ENCODE measurements around the gene ARL4A.

Gene ARL4A

GRCh38 chr7:12703881-12704280, 16.4 kb downstream of the ARL4A start:
- DNase-seq (ENCODE audit: low read depth) = no peak

GRCh38 chr7:12705878-12706277, 18.4 kb downstream of the ARL4A start:
- no peak for DNase-seq (ENCODE audit: low read depth)

DNA sequence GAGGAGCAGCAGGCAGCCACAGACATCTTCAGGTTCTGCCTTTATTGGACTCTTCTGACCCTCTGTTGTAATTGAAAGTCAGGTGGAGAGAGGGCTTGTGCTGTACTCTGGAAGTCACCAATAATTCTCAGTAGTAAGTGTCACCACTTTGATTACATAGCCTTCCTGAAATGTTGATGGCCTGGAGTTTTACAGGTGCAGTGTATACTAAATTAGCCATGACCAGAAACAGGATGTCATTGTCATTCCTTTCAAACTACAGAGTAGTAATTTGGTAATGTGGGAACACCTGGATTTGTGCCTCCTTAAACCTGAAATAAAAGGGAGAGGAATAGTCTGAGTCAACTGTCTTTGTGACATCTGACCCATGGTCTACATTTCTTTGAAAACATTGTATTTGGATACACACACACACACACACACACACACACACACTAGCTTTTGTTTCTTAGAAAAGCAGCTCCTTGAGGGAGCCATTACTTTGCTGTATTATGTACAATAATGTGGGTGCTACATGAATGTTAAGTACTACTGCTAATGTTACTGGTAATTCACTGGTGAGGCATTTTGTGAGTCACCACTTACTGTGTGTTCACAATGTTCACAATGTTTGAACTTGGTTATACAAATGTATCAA, 19.6 kb downstream of the ARL4A start:
- DNase-seq (ENCODE audit: low read depth) = peak; percentile 68

DNA sequence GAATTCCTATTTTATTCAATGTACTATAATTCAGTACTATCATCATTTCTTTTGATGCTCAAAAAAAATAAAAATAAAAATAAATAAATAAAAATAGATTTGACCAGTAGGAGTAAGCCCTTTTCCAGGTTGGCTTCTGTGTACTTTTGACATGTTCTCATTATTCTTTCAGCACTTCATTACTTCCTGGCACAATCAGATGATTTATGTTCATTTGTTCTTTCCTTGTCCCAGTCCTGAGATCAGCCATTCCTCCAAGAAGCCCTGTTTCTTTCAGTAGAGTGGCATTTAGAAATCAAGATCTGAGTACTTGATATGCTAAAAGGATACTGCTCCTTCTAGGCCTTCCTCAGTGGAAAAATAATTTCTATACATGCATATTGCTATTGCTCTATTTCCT, 20.9 kb downstream of the ARL4A start:
- no peak for DNase-seq (ENCODE audit: low read depth)

DNA sequence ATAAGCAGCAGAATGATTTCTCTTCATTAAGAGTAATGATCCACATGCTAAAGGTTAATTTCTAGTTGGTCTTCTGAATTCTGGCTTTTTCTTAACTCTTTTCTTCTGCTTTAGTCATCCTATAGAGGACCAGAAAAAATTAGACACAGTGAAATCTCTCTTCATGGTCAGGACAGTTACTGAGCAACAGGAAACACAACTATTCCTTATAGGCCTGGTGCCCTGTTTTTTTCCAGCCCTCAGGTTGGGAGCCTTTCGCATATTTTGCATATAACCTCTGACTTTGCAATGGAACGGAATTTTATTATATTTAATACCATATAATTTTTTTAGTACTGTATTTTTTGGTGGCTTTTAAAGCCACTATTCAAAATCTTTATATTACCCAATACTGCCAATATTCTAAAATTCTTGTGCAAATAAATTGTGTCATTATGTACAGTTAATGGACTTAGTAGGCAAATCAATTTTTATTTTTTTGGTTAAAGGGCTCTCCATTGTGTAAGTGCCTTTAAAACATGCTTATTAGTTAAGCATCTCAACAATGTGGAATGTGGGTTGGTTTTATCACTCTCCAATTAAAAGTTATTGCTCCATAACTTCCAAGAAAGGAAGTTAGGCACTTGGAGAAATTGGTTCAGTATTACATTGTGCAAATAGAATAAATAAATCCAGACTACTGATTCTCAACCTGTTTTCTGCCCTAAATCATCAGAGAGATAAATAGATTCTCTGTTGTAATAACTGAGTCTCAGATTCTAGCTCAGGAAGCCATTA, 22.5 kb downstream of the ARL4A start:
- DNase-seq (ENCODE audit: low read depth) = peak; percentile 31

DNA sequence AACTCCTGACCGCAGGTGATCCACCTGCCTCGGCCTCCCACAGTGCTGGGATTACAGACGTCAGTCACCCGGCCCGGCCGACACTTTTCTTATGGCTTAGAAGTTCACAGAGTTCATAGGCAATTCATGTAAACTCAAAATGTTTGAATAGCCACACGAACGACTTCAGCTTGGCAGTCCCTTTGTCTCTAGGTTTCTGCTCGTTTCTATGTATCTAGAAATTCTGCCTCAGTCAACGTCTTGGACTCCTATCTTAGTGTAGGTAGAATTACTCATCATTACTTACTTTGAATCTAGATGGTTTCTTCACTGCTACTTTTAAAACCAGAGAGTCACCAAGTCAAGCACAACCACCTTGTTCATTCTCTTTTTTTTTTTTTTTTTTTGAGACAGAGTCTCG, 23.7 kb downstream of the ARL4A start:
- DNase-seq (ENCODE audit: low read depth) = no peak

- DNase-seq (ENCODE audit: low read depth) = no peak
Observed at GRCh38 chr7:12712236-12712635, 24.8 kb downstream of the ARL4A start.

GRCh38 chr7:12713625-12714378, 26.4 kb downstream of the ARL4A start:
- no peak for DNase-seq (ENCODE audit: low read depth)

DNA sequence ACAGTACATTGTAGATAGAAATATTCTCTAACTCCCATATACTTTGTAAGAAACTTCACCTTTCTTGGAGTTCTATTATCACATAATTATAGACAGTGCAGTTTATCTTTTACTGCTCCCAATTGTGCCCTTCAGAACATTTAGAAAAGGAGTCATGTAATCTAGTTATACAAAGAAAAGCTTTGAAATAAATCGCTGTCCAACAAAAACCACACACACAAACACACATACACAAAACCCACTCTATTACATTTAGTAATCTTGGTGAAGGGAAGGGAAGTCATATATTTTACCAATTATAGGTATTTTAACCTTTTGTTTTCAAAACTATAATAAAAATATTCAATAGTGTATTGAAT, 26.9 kb downstream of the ARL4A start:
- DNase-seq (ENCODE audit: low read depth) = no peak

DNA sequence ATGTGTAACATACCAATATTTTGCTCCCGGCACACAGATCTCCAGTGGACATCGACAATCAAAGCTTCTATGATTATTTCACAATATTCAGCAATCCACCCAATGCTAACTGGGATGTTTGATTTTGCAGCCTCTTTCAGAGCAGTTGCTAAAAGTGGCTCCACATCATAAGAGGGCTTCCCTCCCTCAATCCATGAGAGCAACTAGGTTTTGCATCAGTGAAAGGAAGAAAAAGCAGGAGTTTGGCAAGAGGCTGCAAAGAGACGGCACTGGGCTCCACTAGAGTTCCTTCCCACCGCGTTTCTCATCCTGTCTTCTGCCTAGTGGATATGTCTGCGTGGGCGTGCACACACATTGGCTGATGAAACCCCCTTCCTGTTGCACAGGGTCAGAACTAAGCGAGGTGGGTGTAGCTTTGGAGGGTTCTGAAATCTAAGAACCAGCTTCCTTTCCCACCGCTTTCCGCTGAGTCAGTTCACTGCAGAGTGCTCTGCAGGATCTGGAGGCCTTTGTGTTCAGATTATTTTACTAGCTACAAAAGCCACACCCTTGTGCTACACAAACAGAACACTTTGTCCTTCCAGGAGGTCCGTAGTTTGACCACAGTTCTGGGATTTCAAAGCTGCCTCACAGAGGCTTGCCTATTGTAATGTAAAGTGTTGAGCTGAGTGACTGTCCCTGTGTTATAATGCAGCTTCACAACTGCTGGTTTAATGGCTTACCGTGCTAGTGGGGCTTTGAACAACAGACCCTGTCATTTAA, 28.1 kb downstream of the ARL4A start:
- DNase-seq (ENCODE audit: low read depth) = peak; percentile 85

DNA sequence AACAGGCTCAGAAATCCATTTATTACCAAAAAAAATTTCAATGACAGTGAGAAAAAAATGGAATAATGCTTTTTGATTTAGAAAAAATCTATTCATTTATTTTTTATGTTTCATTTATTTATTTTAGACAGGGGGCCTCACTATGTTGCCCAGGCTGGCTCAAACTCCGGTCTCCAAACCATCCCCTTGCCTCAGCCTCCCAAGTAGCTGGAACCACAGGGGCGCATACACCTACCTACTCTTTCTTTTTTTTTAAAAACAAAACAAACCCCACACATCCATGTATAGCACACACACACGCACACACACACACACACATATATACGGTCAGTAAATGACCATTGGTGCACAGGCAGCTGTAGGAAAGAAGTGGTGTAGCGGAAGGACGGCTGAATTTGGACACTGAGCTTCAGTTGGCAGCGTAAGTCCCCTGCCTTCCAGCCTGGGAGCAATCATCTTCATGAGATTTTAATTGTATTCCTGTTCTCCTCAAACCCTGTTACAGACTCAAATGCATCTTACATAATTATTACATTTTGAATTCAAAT, 28.8 kb downstream of the ARL4A start:
- no peak for DNase-seq (ENCODE audit: low read depth)

DNA sequence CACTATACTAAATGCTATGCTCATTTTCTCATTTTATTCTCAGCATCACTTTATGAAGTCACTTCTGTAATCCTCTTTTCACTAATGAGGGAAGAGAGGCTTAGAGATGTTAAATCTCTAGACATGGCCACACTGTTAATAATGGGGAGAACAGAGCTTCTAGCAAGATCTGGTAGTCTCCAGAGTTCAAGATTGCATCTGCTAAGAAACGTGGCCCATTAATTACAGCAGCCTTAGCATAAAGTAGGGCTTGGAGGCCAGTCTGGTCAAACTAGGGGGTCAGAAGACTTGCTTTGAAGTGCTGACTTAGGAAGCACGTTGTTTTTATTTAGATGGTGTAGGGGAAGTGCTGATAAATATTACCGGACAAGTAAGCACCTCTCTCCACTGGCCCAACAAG, 29.3 kb downstream of the ARL4A start:
- no peak for DNase-seq (ENCODE audit: low read depth)

DNA sequence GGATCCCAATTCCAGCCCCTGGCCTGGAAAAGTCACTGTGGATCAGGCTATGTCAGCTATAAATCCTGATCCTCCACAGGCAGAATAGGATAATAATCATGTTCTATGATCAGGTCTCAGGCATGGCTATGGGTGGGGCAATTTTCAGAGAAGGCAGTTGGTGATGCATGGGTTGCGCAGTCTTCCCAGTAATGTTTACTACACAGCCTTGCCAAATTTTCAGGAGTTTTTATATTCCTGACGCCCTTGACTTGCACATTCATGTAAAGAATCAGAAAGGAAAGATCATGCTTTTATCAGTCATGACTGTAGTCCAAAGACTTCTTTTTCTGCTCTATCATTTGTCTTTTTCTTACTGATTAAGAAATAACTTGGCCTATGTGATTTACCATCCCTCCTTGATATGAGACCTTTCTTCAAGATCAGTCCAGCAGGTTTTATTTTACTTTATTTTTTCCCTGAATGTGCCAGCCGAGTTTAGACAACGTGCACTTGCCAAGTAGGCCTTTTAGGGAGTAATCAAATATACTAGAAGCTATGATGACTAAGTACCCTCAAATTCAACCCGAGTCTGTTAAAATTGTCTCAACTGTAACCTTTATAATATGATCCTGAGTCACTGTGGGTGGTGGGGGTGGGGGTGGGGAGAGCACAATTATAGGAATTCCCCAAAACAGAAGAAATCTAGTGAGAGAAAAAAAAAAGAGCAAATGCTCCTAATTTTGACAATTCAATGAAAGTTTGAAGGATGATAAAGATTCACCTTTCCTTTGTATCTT, 31.9 kb downstream of the ARL4A start:
- peak; percentile 86 for DNase-seq (ENCODE audit: low read depth)

DNA sequence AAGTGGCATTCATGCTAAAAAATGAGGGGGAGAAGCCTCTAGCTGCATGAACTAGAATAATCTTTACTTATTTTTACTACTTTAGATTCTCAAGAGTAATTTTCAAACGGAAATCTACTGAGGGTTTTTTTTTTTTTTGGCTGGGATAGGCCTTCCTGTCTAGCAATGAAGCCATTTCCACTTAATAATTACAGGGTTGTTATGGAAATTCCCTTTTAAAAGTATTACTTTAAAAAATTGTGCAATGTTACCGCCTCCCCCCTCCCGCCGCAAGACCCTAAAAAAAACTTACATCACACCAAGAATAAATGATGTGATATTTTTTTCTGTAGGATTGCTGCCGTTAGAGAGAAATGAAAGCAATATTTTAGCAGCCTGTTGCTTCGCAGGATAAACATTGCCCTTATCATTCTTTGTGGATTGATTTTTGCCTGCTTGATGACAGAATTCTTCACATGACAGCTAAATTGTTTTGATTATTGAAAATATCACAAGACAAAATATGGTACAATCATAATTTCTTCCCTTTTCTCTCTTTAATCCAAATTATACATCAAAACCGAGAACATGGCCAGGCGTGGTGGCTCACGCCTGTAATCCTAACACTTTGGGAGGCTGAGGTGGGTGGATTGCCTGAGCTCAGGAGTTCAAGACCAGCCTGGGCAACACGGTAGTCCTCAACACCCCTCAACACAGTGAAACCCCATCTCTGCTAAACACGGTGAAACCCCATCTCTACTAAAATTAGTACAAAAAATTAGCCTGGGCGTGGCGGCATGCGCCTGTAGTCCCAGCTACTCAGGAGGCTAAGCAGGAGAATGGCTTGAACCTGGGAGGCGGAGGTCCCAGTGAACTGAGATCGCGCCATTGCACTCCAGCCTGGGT, 32.8 kb downstream of the ARL4A start:
- no peak for DNase-seq (ENCODE audit: low read depth)

DNA sequence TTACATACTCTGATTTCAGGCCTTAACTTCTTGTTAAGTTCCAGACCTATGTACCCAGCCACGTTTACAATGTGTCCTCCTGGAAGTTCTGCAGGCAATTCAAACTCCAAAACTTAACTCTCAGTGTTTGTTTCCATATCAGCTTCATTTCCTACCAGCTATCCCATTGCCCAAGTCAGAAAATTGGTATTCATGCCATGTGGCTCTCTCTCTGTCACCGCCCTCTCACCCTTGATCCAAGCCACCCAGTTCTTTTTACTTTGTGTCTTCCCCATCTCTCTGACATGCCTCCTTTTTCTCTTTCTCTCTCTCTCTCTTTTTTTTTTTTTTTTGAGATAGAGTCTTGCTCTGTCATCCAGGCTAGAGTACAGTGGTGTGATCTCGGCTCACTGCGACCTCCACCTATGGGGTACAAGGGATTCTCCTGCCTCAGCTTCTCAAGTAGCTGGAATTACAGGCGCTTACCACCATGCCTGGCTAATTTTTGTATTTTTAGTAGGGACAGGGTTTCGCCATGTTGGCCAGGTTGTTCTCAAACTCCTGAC, 33.9 kb downstream of the ARL4A start:
- DNase-seq (ENCODE audit: low read depth) = no peak

- no peak for DNase-seq (ENCODE audit: low read depth)
Observed at GRCh38 chr7:12722136-12722535, 34.7 kb downstream of the ARL4A start.

DNA sequence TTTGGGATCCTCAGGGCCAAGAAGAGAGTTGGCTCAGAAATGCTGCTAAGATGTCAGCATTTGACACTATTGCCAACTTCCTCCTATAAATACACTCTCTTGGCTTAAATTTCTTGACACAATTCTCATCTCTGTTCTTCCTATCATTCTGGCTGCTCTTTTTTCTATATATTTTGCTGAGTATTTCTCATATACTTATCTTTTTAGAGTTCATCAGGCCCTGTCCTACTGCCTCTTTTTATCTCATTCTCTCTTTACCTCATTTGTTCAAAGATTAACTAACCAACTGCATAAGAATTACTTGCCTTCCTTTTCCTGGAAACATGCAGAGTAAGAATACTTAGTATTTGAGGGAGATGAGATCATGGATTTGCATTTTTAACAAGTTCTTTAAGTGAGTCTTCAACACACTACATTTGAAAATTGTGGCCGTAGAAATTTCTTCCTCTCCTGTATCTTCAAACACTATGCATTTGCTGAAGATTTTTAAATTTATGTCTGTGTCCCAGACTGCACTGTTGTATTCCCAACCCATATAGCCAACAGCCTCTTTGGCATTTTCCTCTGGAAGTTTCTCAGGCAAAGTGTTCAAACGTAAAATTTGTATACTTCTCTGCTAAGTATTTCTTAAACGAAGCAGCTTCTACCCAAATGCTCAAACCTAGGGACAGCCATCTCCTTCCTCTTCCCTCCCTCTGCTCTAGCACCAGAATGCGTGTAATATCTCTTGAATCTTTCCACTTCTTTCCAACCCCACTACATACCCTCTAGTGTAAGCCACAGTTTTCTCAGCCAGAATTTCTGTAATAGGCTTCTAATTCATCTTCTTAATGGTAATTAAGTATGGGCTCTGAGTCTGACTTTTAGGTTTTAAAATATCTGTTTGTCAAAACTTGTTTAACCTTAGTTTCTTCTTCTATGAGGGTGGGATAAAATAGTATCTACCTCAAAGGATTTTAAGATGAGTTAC, 35.5 kb downstream of the ARL4A start:
- no peak for DNase-seq (ENCODE audit: low read depth)

DNA sequence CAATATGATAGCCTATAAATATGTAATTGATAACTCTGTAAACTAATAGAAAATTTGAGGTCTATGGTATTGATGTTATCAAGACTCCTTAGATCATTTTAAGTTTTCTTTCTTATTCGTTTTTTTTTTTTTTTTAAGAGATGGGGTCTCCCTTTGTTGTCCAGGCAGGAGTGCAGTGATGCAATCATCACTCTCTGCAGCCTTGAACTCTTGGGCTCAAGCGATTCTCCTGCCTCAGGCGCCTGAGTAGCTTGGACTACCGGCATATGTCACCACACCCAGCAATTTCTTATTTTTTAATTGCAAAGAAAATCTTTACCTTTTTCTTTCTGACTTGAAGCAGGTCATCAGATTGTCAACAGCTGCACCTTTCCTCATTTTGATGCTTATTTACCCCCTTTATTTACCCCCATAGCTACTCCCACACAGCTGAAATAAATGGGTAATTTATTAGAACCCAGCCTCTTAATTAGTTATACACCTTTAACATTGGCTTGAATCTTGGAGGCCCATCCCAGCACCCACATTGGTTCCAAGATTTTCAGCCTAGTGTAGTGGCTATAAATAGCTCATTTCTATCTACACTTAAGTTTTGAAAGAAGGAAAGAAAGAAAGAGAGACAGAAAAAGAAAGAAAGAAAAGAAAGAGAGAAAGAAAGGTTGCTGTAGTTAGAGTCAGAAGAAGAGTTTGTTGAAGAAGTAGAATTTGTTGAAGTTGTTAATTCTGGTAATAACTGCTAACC, 38.3 kb downstream of the ARL4A start:
- DNase-seq (ENCODE audit: low read depth) = no peak

All from ELR (cell line).